Measurements from ENCODE around the gene ITIH3.
A peak's percentile ranks its signal among the peaks of the same experiment; 100 is the strongest.

Gene ITIH3

GRCh38 chr3:52770496-52771333, 23.9 kb upstream of the ITIH3 start, which contains the start of gene NEK4:
Gene NEK4, minus strand, starts transcription at chr3:52770940. Its CDS starts 194 bp downstream, at chr3:52770746.
- FAIRE-seq (no peak), DNase-seq (ENCODE audit: insufficient read length, low spot score) (peak; percentile 64)
- no peak for TF ChIP-seq CTCF (IDR thresholded peaks at IDR 0.05; ENCODE audit: insufficient read depth, missing control alignments)

DNA sequence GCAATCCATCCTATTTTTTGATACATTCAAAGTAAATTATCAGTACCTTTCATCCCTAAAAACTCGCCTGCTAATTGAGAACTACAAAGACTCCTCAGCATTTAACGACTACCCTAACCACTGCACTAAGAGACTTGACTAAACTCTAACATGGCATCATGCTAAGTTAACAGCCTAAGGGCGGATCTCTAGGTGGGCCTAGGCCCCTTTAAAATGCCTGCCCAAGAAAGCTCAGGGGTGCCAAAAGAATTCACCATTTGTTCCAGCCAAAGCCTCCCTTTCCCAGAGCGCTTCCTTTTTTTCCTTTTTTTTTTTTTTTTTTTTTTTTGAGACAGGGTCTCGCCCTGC, 23.3 kb upstream of the ITIH3 start:
- no peak for DNase-seq (ENCODE audit: insufficient read length, low spot score)
- TF ChIP-seq CTCF (IDR thresholded peaks at IDR 0.05; ENCODE audit: insufficient read depth, missing control alignments), result no peak
- no peak for FAIRE-seq

GRCh38 chr3:52771702-52772101, 22.9 kb upstream of the ITIH3 start:
- DNase-seq (ENCODE audit: insufficient read length, low spot score), result no peak

GRCh38 chr3:52773361-52774065, 21.1 kb upstream of the ITIH3 start:
- no peak for FAIRE-seq
- TF ChIP-seq CTCF (IDR thresholded peaks at IDR 0.05; ENCODE audit: insufficient read depth, missing control alignments), result no peak
- DNase-seq (ENCODE audit: insufficient read length, low spot score), result no peak

More at GRCh38 chr3:52771702-52772101, 22.9 kb upstream of the ITIH3 start:
- TF ChIP-seq CTCF (IDR thresholded peaks at IDR 0.05; ENCODE audit: insufficient read depth, missing control alignments), result no peak
- no peak for FAIRE-seq

DNA sequence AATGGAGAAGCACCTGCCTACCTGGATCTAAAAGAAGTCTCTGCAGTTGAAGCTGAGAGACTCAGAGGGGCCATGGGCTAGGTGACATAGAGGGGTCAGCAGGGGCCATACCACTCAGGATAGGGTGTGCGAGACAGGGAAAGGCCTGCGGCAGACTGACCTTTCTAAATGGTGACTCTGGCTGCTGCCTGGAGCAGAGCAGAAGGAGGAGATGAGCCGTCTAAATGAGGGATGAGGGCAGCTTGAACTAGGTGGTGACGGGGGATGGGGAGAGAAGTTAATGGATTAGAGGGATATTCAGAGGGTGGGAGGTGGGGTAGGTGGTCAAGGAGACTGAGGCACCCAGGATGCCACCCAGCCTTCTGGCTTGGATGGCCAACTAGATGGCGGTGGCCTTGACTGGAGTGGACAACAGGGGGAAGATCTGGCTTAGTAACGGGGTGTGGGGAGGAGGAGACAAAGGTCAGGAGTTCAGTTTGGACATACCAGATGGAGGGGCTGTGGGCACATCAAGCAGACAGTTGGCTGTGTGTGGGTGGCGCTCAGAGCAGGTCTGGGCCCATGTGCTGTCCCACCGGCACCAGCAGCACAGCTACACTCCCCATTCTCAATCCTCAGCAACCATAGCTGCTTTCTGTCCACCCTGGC, 20.4 kb upstream of the ITIH3 start:
- DNase-seq (ENCODE audit: insufficient read length, low spot score) (no peak), FAIRE-seq (no peak)
- TF ChIP-seq CTCF (IDR thresholded peaks at IDR 0.05; ENCODE audit: insufficient read depth, missing control alignments), result no peak

- FAIRE-seq, result no peak
- TF ChIP-seq CTCF (IDR thresholded peaks at IDR 0.05; ENCODE audit: insufficient read depth, missing control alignments), result no peak
- no peak for DNase-seq (ENCODE audit: insufficient read length, low spot score)
Observed at GRCh38 chr3:52774901-52775864, 19.4 kb upstream of the ITIH3 start.
